OCI-LY1 (cell line): ENCODE results near the gene SAMD5.

Experiments
- EZH2 ChIP-seq: fragments of 200-600 bp; sonication (generic), shearing (Covaris generic); IDR thresholded peaks from 2 replicates; pipeline ENCODE4 v1.8.0; 2017; ENCODE audit warnings: borderline replicate concordance, mixed run types, mild to moderate bottlenecking, antibody characterized with exemption, low read length, moderate library complexity, mixed read lengths
- TF ChIP-seq, protein P1 (sequence below): fragments of 200-600 bp; sonication (generic), shearing (Covaris generic); IDR thresholded peaks from 2 replicates; pipeline ENCODE4 v1.5.1; 2017; ENCODE audit warnings: mild to moderate bottlenecking, antibody characterized with exemption, low read length, moderate library complexity, mixed read lengths

DNA sequence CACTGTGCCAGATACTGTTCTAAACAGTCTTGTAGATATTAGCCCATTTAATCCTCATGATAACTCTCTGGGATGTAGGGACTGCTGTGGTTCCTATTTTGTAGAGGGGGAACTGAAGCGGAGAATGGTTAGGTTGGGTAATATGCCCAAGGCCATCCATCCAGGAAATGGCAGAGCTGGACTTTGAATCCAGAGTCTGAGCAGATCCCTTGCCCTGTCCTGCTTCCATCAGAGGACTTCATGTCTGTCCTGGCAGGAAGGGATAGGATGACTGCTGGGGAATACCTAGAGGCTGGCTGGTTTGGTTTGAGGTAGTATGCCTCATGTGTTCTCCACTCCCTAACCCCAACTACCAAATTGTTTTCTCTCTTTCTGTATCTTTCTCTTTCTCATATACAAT, 44.6 kb downstream of the SAMD5 start:
- TF ChIP-seq, protein P1, sequence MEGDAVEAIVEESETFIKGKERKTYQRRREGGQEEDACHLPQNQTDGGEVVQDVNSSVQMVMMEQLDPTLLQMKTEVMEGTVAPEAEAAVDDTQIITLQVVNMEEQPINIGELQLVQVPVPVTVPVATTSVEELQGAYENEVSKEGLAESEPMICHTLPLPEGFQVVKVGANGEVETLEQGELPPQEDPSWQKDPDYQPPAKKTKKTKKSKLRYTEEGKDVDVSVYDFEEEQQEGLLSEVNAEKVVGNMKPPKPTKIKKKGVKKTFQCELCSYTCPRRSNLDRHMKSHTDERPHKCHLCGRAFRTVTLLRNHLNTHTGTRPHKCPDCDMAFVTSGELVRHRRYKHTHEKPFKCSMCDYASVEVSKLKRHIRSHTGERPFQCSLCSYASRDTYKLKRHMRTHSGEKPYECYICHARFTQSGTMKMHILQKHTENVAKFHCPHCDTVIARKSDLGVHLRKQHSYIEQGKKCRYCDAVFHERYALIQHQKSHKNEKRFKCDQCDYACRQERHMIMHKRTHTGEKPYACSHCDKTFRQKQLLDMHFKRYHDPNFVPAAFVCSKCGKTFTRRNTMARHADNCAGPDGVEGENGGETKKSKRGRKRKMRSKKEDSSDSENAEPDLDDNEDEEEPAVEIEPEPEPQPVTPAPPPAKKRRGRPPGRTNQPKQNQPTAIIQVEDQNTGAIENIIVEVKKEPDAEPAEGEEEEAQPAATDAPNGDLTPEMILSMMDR: no peak
- no peak for TF ChIP-seq EZH2
